Suprapubic skin (tissue), 4 donors: ENCODE measurements around the gene NBEAL1. TPM values are rescaled to one million over a fixed set of nuclear protein-coding genes. Genes with fewer than 3 reads are reported as not detected.
"Not testable (repeated sequence)": the region's sequence is repeated elsewhere in the genome, so short reads cannot be mapped to it uniquely, and the experiment has no call there.

Experiments
- DNase-seq, 2 donors: peaks; one replicate each; pipeline ENCODE4 v3.0.0-alpha.2; 2019; ENCODE audit warnings: low spot score in 2 of 2
- H3K27ac ChIP-seq: fragments of 200-600 bp; sonication (generic); one replicate; pipeline ENCODE4 v1.5.1; 2019
- H3K27me3 ChIP-seq: fragments of 200-600 bp; sonication (generic); one replicate; pipeline ENCODE4 v1.5.1; 2019
- H3K36me3 ChIP-seq: fragments of 200-600 bp; sonication (generic); one replicate; pipeline ENCODE4 v1.5.1; 2019
- H3K4me1 ChIP-seq: fragments of 200-600 bp; sonication (generic); one replicate; pipeline ENCODE4 v1.5.1; 2019
- H3K4me3 ChIP-seq: fragments of 200-600 bp; sonication (generic); one replicate; pipeline ENCODE4 v1.5.1; 2019; ENCODE audit warnings: mild to moderate bottlenecking
- H3K9me3 ChIP-seq: fragments of 200-600 bp; sonication (generic); one replicate; pipeline ENCODE4 v1.5.1; 2019
- CTCF ChIP-seq, 2 donors: fragments of 200-600 bp in 1 of 2; fragments of 450-650 bp in 1 of 2; sonication (generic) in 1 of 2; IDR thresholded peaks; one replicate each; pipeline ENCODE4 v1.5.1; 2016 to 2019; ENCODE audit warnings: antibody characterized with exemption in 2 of 2, mild to moderate bottlenecking in 1 of 2, moderate library complexity in 1 of 2
- EP300 ChIP-seq: sonication (generic); formaldehyde crosslinking; IDR thresholded peaks from one replicate; pipeline ENCODE4 v1.6.1; 2017; ENCODE audit warnings: antibody characterized with exemption
- POLR2A ChIP-seq, 2 donors: fragments of 450-650 bp; IDR thresholded peaks; one replicate each; pipeline ENCODE4 v1.6.1; 2017; ENCODE audit warnings: antibody characterized with exemption in 2 of 2, mild to moderate bottlenecking in 2 of 2, moderate library complexity in 2 of 2
- POLR2AphosphoS5 ChIP-seq, 3 donors: sonication (generic); formaldehyde crosslinking; IDR thresholded peaks; one replicate each; pipeline ENCODE4 v1.6.1; 2017; ENCODE audit warnings: antibody characterized with exemption in 3 of 3
- WGBS: methylation state at CpG from one replicate; pipeline ENCODE4 v1.1.5; 2018; 5-methylcytosine and 5-hydroxymethylcytosine counted together
- total RNA-seq, 4 donors: library from RNA; depleted of rRNA; stranded (reverse); fragments of >200 nt; gene quantifications; one replicate each; pipeline ENCODE4 v1.1.0, GENCODE V29; 2016

Gene NBEAL1
- total RNA-seq, 4 donors from 2014 or later, result 21.1 to 46.8 (median 29.5) TPM

- no peak overlapping the region for H3K27ac ChIP-seq
- 89% methylated on average over 1 of the region's 1 CpG for WGBS
- no peak for DNase-seq
- no peaks in the 10 kb centered on the region for H3K4me1 ChIP-seq
- H3K4me3 ChIP-seq, result no peak overlapping the region
- H3K27me3 ChIP-seq, result no peaks in the 10 kb centered on the region
- H3K36me3 ChIP-seq, result peaks cover 22% of the 10 kb centered on the region
- H3K9me3 ChIP-seq, result no peaks in the 10 kb centered on the region
- no peak for TF ChIP-seq POLR2AphosphoS5 (IDR thresholded peaks at IDR 0.05)
Measured at GRCh38 chr2:203175371-203175770, 160.7 kb downstream of the NBEAL1 start.

- Histone ChIP-seq H3K27me3 (no peaks in the 10 kb centered on the region), H3K27ac (no peak overlapping the region), H3K9me3 (no peaks in the 10 kb centered on the region), H3K36me3 (peaks cover 25% of the 10 kb centered on the region), H3K4me3 (no peak overlapping the region), H3K4me1 (no peaks in the 10 kb centered on the region)
- TF ChIP-seq POLR2A (IDR thresholded peaks at IDR 0.05) (no peak), CTCF (IDR thresholded peaks at IDR 0.05) (no peak), POLR2AphosphoS5 (IDR thresholded peaks at IDR 0.05) (no peak), EP300 (no peak)
- no peak for DNase-seq
Measured at GRCh38 chr2:203177361-203177760, 162.7 kb downstream of the NBEAL1 start.

GRCh38 chr2:203185864-203186263 is 171.2 kb downstream of the NBEAL1 start:
- Histone ChIP-seq H3K4me1 (no peaks in the 10 kb centered on the region), H3K27ac (no peak overlapping the region), H3K9me3 (no peaks in the 10 kb centered on the region), H3K27me3 (no peaks in the 10 kb centered on the region), H3K36me3 (peaks cover 53% of the 10 kb centered on the region), H3K4me3 (no peak overlapping the region)
- DNase-seq, result no peak
- 93% methylated on average over 1 of the region's 1 CpG for WGBS
- TF ChIP-seq CTCF (IDR thresholded peaks at IDR 0.05), result no peak
- no peak for TF ChIP-seq POLR2AphosphoS5 (IDR thresholded peaks at IDR 0.05)
- no peak for TF ChIP-seq POLR2A (IDR thresholded peaks at IDR 0.05)
- TF ChIP-seq EP300, result no peak

GRCh38 chr2:203190547-203190946 is 175.9 kb downstream of the NBEAL1 start:
- not testable (repeated sequence) for H3K4me3 ChIP-seq, H3K27ac ChIP-seq, H3K4me1 ChIP-seq, H3K9me3 ChIP-seq, H3K27me3 ChIP-seq, DNase-seq
- WGBS, result 95% methylated on average over 17 of the region's 17 CpGs
- H3K36me3 ChIP-seq, result peaks cover 44% of the 10 kb centered on the region

GRCh38 chr2:203191026-203191425 is 176.4 kb downstream of the NBEAL1 start:
- not testable (repeated sequence) for H3K4me3 ChIP-seq, H3K9me3 ChIP-seq, H3K27ac ChIP-seq, DNase-seq, H3K4me1 ChIP-seq, H3K27me3 ChIP-seq
- peaks cover 44% of the 10 kb centered on the region for H3K36me3 ChIP-seq
- 96% methylated on average over 6 of the region's 6 CpGs for WGBS

- Histone ChIP-seq H3K36me3 (peaks cover 46% of the 10 kb centered on the region), H3K9me3 (no peaks in the 10 kb centered on the region), H3K27me3 (no peaks in the 10 kb centered on the region), H3K4me3 (no peak overlapping the region), H3K4me1 (no peaks in the 10 kb centered on the region), H3K27ac (no peak overlapping the region)
- TF ChIP-seq EP300 (no peak), POLR2A (IDR thresholded peaks at IDR 0.05) (no peak), CTCF (IDR thresholded peaks at IDR 0.05) (no peak), POLR2AphosphoS5 (IDR thresholded peaks at IDR 0.05) (no peak)
- no peak for DNase-seq
- WGBS, result 97% methylated on average over 3 of the region's 3 CpGs
Measured at GRCh38 chr2:203191961-203192360, 177.3 kb downstream of the NBEAL1 start.

- TF ChIP-seq EP300, result no peak
- no peak for DNase-seq
- peak overlapping the region; percentile 32 for H3K27ac ChIP-seq
- H3K4me3 ChIP-seq, result no peak overlapping the region
- H3K4me1 ChIP-seq, result no peaks in the 10 kb centered on the region
- no peaks in the 10 kb centered on the region for H3K9me3 ChIP-seq
- H3K36me3 ChIP-seq, result peaks cover 50% of the 10 kb centered on the region
- 84% methylated on average over 5 of the region's 5 CpGs for WGBS
- H3K27me3 ChIP-seq, result no peaks in the 10 kb centered on the region
Measured at GRCh38 chr2:203195331-203196036, 180.8 kb downstream of the NBEAL1 start.
